H1 (cell line): Measurements from ENCODE around the gene DGCR8.

ENCODE experiments used
- CTCF ChIP-seq, 3 experiments: IDR thresholded peaks; 1 replicate in 2 of 3; 2 replicates in 1 of 3; pipeline versions ENCODE4 v1.5.1 to v1.6.1; 2011; ENCODE audit warnings: low read length in 3 of 3, mild to moderate bottlenecking in 3 of 3, inconsistent platforms in 2 of 3, low read depth in 1 of 3, moderate library complexity in 1 of 3; ENCODE audit not compliant: insufficient read depth in 1 of 3; ENCODE audit errors: control extremely low read depth in 1 of 3
- EP300 ChIP-seq, 2 experiments: IDR thresholded peaks; 1 replicate in 1 of 2; 2 replicates in 1 of 2; pipeline ENCODE4 v1.6.1; 2011 to 2012; ENCODE audit warnings: low read depth in 2 of 2, low read length in 2 of 2, mild to moderate bottlenecking in 2 of 2, borderline replicate concordance in 1 of 2, inconsistent platforms in 1 of 2, moderate library complexity in 1 of 2
- EZH2 ChIP-seq: fragments of 200-600 bp; sonication (generic); IDR thresholded peaks from 2 replicates; pipeline ENCODE4 v1.7.1; 2012; ENCODE audit warnings: low read depth, mild to moderate bottlenecking, moderate library complexity, low read length, inconsistent platforms; ENCODE audit not compliant: severe bottlenecking
- FOSL1 ChIP-seq: IDR thresholded peaks from 2 replicates; pipeline ENCODE4 v1.6.1; 2011; ENCODE audit warnings: mild to moderate bottlenecking, low read depth, low read length, moderate library complexity; ENCODE audit not compliant: insufficient read depth
- JUND ChIP-seq: IDR thresholded peaks from 2 replicates; pipeline ENCODE4 v1.6.1; 2011; ENCODE audit warnings: mild to moderate bottlenecking, improper control_type of control experiment, low read length
- POLR2AphosphoS5 ChIP-seq: IDR thresholded peaks from 2 replicates; pipeline ENCODE4 v1.6.1; 2011; ENCODE audit warnings: low read depth, low read length
- RFX5 ChIP-seq: IDR thresholded peaks from 2 replicates; pipeline ENCODE4 v1.6.1; 2011; ENCODE audit warnings: low read depth, low read length, improper control_type of control experiment, borderline replicate concordance
- RNF2 ChIP-seq: fragments of 200-900, 300-1000 bp; sonication (generic); IDR thresholded peaks from 2 replicates; pipeline ENCODE4 v1.7.1; 2016; ENCODE audit warnings: borderline replicate concordance, low read depth, mild to moderate bottlenecking, antibody characterized with exemption, low read length; ENCODE audit not compliant: poor library complexity, severe bottlenecking; ENCODE audit errors: missing control alignments
- SP2 ChIP-seq: IDR thresholded peaks from 2 replicates; pipeline ENCODE4 v1.6.1; 2012; ENCODE audit warnings: mild to moderate bottlenecking, low read length, inconsistent platforms
- TAF1 ChIP-seq: IDR thresholded peaks from 2 replicates; pipeline ENCODE4 v1.6.1; 2011; ENCODE audit warnings: mild to moderate bottlenecking, low read depth, low read length
- TAF7 ChIP-seq: optimal IDR thresholded peaks from 2 replicates; pipeline ENCODE3; 2011; ENCODE audit warnings: low read depth, mild to moderate bottlenecking, inconsistent platforms, low read length, moderate library complexity, borderline replicate concordance
- YY1 ChIP-seq: IDR thresholded peaks from 2 replicates; pipeline ENCODE4 v1.6.1; 2011; ENCODE audit warnings: low read depth, mild to moderate bottlenecking, low read length
- ZNF274 ChIP-seq: IDR thresholded peaks from 2 replicates; pipeline ENCODE4 v1.7.0; 2012; ENCODE audit warnings: low read length, borderline replicate concordance; ENCODE audit errors: extremely low read depth

- TF ChIP-seq CTCF (IDR thresholded peaks at IDR 0.05; ENCODE audit: control extremely low read depth in 1 of 3, insufficient read depth in 1 of 3, low read depth in 1 of 3, low read length in 3 of 3) (no peak), ZNF274 (no peak), YY1 (no peak), JUND (no peak), EP300 (IDR thresholded peaks at IDR 0.05; ENCODE audit: borderline replicate concordance in 1 of 2, low read depth in 2 of 2, low read length in 2 of 2) (no peak), TAF1 (no peak), RNF2 (no peak), POLR2AphosphoS5 (no peak), FOSL1 (no peak), TAF7 (no peak), RFX5 (no peak), SP2 (no peak), EZH2 (no peak)
Observed at GRCh38 chr22:20053407-20054033, 26.5 kb upstream of the DGCR8 start.
